WERI-Rb-1 (cell line): ENCODE results near the gene FXR2.
"Not testable (repeated sequence)": the region's sequence is repeated elsewhere in the genome, so short reads cannot be mapped to it uniquely, and the experiment has no call there.

Experiments used
- DNase-seq: peaks from one replicate; pipeline ENCODE4 v3.0.0-alpha.2; 2020
- H3K27ac ChIP-seq: fragments of 250-450 bp; sonication (Bioruptor Pico); 2 replicates; pipeline ENCODE4 v1.5.1; 2020; ENCODE audit warnings: mild to moderate bottlenecking, moderate library complexity
- H3K27me3 ChIP-seq: fragments of 250-450 bp; sonication (Bioruptor Pico); 2 replicates; pipeline ENCODE4 v1.5.1; 2021; ENCODE audit warnings: mild to moderate bottlenecking, low read depth, moderate library complexity; ENCODE audit not compliant: insufficient read depth, severe bottlenecking
- H3K36me3 ChIP-seq: fragments of 250-450 bp; sonication (Bioruptor Pico); 2 replicates; pipeline ENCODE4 v1.5.1; 2020; ENCODE audit warnings: mild to moderate bottlenecking, moderate library complexity
- H3K4me3 ChIP-seq: 2 replicates; pipeline ENCODE4 v1.5.1; 2011; ENCODE audit warnings: low read depth, mild to moderate bottlenecking, control low read depth, low read length
- H3K9me3 ChIP-seq: fragments of 250-450 bp; sonication (Bioruptor Pico); 2 replicates; pipeline ENCODE4 v1.5.1; 2021; ENCODE audit warnings: mild to moderate bottlenecking, moderate library complexity; ENCODE audit not compliant: severe bottlenecking
- TF ChIP-seq, protein P1 (sequence below): IDR thresholded peaks from 2 replicates; pipeline ENCODE4 v1.5.1; 2011; ENCODE audit warnings: low read depth, mild to moderate bottlenecking, control low read depth, inconsistent platforms, low read length

FXR2 gene

DNA sequence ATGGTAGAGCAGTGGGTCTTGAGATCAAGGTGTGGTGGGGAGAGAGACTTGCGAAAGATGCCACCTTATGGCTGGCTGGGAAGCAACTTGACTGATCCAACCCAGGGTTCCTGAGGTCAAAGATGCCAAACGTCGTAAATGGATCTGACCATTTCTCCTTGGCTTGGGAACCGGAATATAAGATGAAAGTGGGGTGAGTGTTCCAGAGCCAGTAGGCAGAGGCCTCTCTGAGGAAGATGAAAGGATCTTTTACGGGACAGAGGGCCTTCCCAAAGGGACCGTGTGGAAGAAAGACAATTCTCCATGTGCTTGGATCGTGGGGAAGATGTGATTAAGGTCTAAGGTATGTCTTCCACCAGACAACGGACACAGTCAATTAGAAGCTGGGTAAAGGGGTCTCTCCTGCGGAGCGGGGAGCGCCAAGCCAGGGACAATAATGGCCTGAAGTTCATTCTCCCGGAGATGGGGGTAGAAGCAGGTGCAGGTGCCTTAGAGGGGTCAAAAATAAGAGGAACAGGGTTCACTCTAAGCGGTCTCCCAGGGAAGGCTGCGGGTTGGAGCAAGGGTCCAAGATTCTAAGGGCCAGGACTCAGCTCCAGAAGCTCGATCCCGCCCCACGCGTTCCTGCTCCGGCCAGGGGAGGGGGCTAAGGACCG lies 800 bp downstream of the FXR2 start:
- Histone ChIP-seq H3K27me3 (no peaks in the 10 kb centered on the region), H3K27ac (peak overlapping the region; percentile 72), H3K9me3 (no peaks in the 10 kb centered on the region), H3K36me3 (peaks cover 27% of the 10 kb centered on the region), H3K4me3 (peak overlapping the region; percentile 94)
- no peak for DNase-seq
- TF ChIP-seq, protein P1, sequence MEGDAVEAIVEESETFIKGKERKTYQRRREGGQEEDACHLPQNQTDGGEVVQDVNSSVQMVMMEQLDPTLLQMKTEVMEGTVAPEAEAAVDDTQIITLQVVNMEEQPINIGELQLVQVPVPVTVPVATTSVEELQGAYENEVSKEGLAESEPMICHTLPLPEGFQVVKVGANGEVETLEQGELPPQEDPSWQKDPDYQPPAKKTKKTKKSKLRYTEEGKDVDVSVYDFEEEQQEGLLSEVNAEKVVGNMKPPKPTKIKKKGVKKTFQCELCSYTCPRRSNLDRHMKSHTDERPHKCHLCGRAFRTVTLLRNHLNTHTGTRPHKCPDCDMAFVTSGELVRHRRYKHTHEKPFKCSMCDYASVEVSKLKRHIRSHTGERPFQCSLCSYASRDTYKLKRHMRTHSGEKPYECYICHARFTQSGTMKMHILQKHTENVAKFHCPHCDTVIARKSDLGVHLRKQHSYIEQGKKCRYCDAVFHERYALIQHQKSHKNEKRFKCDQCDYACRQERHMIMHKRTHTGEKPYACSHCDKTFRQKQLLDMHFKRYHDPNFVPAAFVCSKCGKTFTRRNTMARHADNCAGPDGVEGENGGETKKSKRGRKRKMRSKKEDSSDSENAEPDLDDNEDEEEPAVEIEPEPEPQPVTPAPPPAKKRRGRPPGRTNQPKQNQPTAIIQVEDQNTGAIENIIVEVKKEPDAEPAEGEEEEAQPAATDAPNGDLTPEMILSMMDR: 0 out of 2 replicates have a peak, but pooled peaks have one; percentile 11

DNA sequence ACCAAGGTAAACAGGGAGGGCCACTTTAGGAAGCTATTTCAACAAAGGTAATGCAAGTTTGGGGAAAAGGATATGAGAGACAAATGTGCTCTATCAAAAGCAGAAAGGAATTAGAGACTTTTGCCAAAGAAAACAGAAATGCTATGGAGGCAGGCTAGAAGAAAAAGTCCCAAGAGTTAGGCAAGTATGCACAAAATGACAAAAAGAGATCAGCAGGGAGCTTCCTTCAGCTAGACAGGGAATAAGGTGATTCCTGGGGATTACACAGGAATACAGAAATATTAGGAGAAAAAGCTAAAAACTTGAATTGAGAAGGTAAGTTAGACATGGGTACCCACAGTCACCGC lies 2.4 kb downstream of the FXR2 start:
- Histone ChIP-seq H3K4me3 (no peak overlapping the region), H3K36me3 (peaks cover 30% of the 10 kb centered on the region), H3K27me3 (no peaks in the 10 kb centered on the region), H3K27ac (no peak overlapping the region), H3K9me3 (no peaks in the 10 kb centered on the region)
- TF ChIP-seq, protein P1: no peak
- DNase-seq: no peak

- no peak overlapping the region for H3K27ac ChIP-seq
- no peaks in the 10 kb centered on the region for H3K27me3 ChIP-seq
- DNase-seq: no peak
- TF ChIP-seq, protein P1: no peak
- H3K9me3 ChIP-seq: no peaks in the 10 kb centered on the region
- peaks cover 30% of the 10 kb centered on the region for H3K36me3 ChIP-seq
- no peak overlapping the region for H3K4me3 ChIP-seq
These were observed 2.9 kb downstream of the FXR2 start for GRCh38 chr17:7611635-7612293.

GRCh38 chr17:7610641-7611040 lies 4.1 kb downstream of the FXR2 start:
- peaks cover 38% of the 10 kb centered on the region for H3K36me3 ChIP-seq
- TF ChIP-seq, protein P1: no peak
- no peaks in the 10 kb centered on the region for H3K27me3 ChIP-seq
- no peak overlapping the region for H3K27ac ChIP-seq
- no peaks in the 10 kb centered on the region for H3K9me3 ChIP-seq
- no peak for DNase-seq
- no peak overlapping the region for H3K4me3 ChIP-seq

GRCh38 chr17:7606280-7606679 lies 8.4 kb downstream of the FXR2 start:
- no peak for DNase-seq
- TF ChIP-seq, protein P1: no peak
- H3K27ac ChIP-seq: no peak overlapping the region
- H3K9me3 ChIP-seq: no peaks in the 10 kb centered on the region
- H3K36me3 ChIP-seq: peaks cover 64% of the 10 kb centered on the region
- H3K27me3 ChIP-seq: no peaks in the 10 kb centered on the region
- H3K4me3 ChIP-seq: no peak overlapping the region

DNA sequence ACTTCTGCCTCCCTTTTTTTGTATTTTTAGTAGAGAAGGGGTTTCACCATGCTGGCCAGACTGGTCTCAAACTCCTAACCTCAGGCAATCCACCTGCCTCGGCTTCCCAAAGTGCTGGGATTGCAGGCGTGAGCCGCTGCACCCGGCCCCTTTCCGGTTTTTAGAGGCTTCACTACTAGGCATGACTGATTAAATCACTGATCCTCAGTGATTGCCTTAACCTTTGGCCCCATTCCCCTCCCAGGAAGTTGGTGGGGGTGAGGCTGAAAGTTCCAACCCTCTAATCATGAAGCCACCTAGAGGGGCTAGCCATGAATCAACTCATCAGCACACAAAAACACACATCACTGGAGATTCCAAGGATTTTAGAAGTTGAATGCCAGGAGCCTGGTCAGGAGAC lies 17.1 kb downstream of the FXR2 start:
- H3K27ac ChIP-seq, H3K4me3 ChIP-seq, H3K27me3 ChIP-seq, H3K9me3 ChIP-seq, DNase-seq: not testable (repeated sequence)
- peaks cover 91% of the 10 kb centered on the region for H3K36me3 ChIP-seq
